Embryonic facial prominence (tissue), 1 donor: ENCODE results near the gene EXOC3L2.
A peak's percentile ranks its signal among the peaks of the same experiment; 100 is the strongest.
"Not testable (repeated sequence)": the region's sequence is repeated elsewhere in the genome, so short reads cannot be mapped to it uniquely, and the experiment has no call there.

Experiments used
- DNase-seq: peaks from one replicate; pipeline ENCODE4 v3.0.0-alpha.2; 2016; ENCODE audit errors: extremely low spot score

The EXOC3L2 gene

DNA sequence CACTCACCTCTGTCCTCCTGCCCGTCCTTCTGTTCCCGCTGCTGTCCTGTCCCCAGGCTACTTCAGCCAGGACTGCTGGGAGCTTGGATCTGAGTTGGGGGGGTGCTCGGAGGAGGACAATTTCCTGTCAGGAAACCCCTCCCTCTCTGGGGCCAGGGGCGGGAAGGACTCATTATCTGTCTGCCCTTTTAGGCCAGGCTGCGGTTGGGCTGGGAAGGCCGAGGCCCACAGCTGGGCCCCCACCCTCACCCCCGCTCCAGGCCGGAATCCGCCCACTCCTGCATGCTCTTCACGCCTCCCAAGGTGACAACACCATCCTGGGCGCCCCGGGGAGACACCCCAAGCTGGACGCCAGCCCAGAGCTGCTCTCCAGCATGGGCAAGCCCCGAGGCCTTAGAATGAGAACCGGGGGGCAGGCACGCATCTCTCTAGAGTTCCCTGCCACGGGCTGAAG is at the start of gene EXOC3L2:
EXOC3L2 (minus strand) TSS at position 74 of the 454 bp plus-strand sequence. CDS start 6,362 bp downstream, outside the sequence.
- no peak for DNase-seq

DNA sequence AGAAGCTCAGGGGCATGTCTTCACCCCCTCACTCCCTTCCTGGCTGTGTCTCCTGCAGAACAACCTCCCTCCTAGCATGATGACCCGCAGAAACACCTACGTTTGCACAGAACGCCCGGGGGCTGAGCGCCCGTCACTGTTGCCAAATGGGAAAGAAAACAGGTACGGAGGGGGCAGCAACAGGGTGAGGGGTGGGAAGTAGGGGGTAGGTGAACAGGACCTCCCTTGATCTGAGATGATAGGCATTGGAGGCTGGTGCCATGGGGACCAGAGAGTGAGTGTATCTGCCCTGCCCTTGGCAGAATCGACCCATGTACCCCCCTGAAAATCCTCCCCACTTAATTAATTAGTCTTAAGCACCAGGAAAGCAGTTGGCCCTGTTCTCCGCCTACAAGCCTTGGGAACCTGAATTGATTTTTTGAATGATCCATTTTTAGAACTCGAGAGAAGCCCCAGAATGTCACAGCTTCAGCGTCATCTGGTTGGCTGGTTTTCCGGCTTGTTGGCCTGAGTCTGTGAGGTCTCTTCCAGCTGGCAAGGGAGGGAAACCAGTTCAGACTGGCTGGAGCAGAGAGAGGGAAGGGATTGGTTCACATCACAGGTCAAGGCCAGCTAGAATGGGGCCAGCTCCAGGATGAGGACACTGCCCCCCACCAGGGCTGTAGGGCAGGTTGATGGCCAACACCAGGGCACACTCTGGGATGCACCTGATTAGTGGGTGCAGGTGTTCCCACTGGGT is 49.3 kb upstream of the EXOC3L2 start:
- DNase-seq, result no peak

DNA sequence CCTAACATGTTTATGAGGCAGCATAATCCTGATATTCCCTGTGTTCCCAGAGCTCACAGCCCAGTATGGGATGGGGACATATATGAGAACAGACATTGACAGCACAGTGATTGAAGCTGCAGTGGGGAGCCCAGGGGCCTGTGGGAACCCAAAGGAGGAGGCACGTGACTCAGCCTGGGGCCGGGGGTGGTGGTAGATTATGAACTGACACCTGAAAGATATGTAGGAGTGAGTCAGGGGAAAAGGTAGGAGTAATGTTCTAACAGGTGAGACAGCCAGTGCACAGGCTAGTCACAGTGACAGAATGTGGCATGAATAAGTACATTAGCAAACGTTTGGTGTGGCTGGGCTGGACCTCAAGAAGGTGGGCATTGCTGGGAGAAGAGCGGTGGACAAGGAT is 48.5 kb upstream of the EXOC3L2 start:
- DNase-seq, result no peak

DNA sequence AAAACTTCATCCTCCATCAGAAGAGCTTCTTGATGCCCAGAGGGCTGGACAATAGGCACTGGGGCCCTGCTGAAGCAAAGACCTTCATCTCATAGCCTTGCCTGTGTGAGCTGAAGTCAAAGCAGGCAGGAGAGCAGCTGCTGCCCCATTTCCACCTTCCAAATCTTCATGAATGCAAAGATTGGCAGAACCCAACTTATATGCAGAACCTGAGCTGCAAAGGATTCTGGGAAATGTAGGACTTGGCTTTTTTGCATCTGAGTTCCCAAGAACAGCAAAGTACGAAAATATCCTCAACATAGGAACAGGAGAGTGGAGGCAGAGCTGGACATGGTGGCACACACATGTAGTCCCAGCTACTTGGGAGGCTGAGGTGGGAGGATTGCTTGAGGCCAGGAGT is 46.6 kb upstream of the EXOC3L2 start:
- no peak for DNase-seq

DNA sequence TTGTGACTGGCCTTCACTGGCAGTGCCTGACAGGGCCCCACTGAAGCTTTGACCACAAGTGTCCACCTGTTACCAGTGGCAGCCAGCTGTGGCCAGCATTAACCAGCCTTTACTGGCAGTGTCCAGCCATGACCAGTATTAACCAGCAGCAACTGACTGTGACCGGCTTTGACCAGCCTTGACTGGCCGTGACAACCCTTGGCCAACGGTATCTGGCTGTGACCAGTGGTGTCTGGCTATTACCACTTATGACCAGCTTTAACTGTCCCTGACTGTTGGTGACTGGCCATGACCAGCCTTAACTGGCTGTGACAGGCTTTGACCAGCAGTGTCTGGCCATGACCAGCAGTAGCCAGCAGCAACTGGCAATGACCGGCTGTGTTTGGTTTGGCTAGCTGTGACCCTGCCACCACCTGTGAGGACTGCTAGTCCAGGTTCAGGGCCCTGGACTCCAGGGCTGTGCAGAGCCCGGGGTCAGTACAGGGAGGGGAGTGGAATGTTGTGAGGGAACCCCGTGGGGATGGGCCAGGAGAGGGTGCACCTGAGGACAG is 45.2 kb upstream of the EXOC3L2 start:
- DNase-seq, result no peak

DNA sequence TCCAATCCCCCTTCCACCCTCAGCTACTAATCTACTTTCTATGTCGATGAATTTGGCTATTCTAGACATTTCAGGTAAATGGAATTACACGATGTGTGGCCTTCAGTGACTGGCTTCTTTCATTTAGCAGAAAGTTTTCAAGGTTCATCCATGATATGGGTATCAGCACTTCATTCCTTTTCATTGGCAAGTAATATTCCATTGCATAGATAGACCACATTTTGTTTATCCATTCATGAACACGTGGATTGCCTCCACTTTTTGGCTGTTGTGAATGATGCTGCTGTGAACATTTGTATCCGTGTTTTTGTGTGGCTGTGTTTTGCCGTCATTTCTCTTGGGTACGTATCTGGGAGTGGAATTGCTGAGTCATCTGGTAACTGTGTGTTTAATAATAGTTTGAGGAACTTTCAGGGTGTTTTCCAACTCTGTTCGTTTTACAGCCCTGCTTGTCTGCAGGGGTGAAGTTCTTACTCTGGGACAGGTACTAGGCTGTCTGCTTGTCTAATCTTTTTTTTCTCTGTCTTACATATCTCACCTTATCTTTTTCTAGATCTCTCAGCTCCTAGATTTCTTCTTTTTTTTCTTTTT is 38.3 kb upstream of the EXOC3L2 start:
- no peak for DNase-seq

DNA sequence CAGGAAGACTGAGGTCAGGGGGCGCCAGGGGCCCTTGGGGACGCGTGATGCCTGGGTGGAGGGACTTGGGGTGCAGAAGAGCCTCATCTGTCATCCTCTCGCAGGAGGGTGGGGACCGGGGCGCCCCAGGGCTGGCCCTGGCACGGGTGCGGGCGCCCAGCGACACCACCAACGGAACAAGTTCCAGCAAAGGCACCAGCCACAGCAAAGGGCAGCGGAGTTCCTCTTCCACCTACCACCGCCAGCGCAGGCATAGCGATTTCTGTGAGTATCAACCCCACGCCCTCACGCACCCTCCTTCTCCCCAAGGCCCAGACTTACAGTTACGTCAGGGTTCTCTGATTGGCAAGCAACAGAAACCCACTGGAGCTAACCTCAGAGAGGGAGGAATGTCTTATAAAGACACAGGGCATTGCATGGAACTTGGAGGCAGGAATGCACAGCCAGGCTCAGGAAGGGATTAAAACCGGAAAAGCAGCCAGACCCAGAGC is 35.3 kb upstream of the EXOC3L2 start:
- DNase-seq, result no peak

DNA sequence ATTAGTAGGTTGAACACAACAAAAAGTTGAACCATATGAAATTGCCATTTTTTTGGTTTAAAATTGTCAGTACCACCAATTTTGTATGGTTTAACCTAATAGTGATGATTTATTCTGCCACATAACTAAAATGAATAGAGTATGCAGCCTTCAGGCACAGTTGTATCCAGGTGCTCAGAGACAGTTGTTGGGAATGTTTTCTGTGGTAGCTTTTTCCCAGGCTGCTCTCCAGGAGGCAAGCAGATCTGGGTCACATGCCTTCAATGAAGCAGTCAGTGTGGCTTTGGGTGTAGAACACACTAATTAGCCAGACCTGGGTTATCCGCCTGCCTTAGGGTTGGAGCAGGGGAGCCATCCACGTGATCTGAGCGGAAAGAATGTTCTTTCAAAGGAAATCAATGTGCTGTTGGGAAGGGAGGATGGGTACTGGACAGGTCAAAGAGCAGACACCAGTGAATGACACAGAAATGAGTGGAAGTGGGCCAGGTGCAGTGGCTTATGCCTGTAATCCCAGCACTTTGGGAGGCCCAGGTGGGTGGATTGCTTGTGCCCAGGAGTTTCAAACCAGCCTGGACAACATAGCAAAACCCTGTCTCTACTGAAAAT is 34.5 kb upstream of the EXOC3L2 start:
- DNase-seq, result no peak

DNA sequence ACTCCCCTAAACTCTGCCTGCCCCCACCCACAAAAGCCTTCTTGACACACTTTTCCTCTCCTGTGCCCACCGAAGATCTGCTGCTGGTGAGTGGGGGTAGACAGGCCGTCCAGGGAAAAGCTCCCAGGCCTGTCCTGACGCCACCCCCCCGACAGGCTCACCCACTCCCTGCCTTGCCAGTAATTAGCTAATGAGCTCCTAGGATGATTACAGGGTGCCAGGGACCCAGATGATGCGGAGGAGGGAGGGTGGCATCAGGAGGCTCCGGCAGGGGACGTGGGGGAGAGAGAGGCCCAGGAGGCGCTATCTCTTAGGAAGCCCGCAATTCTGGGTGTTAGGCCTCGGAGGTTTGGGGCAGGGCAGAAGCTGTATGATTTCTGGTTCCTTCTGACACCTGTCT is 32.9 kb upstream of the EXOC3L2 start:
- no peak for DNase-seq

DNA sequence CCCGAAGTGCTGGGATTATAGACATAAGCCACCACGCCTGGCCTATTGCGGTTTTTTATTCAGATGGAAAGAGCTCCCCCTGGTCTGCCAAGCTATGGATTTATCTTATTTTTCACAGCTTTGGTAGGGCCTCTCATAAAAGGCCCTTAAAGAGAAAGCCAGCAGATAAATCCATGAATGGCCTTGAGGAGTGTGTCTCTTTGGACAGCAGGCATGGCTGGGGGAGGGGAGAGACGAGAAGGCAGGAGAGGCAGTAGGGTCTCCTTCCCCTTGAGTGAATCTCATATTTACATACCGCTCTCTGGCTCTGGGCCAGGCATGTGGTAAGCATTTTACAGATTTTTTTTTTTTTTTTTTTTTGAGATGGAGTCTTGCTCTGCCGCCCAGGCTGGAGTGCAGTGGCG is 31.1 kb upstream of the EXOC3L2 start:
- DNase-seq, result peak; percentile 61

DNA sequence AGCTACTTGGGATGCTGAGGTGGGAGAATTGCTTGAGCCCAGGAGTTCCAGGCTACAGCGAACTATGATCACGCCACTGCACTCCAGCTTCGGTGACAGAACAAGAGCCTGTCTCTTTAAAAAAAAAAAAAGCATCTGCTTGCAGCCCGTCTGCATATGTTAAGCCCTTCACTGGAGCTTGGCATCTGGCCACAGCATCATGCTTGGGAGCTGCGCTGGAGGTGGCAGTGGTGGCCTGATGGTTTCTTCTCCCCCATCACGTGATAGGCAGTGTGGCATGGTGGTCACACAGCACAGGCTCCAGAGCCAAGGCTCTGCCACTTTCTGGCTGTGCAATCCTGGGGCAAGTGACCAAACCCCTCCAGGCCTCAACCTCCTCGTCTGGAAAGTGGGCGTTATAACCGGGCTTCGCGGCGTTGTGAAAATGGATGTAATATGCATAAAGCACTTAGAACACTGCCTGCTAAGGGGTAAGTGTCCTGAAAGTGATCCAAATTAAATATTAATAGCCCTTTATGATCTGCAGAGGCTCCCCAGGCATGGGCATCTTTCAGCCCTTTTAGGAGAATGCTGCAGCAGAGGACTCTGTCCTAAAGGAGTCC is 30.3 kb upstream of the EXOC3L2 start:
- no peak for DNase-seq

DNA sequence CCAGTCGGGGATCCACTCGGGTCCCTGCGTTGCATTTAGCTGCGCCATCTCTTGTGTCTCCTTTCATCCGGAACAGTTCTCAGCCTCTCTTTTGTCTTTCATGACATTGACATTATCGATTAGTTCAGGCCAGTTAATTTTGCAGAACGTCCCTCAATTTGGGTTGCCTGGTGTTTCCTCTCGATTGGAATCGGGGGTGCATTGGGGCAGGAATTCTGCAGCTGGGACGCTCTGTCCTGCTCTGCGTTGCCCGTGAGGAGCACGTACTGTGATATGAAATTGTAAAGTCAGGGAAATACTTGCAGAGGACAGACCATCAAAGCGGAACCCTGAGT is 28.3 kb upstream of the EXOC3L2 start:
- no peak for DNase-seq

DNA sequence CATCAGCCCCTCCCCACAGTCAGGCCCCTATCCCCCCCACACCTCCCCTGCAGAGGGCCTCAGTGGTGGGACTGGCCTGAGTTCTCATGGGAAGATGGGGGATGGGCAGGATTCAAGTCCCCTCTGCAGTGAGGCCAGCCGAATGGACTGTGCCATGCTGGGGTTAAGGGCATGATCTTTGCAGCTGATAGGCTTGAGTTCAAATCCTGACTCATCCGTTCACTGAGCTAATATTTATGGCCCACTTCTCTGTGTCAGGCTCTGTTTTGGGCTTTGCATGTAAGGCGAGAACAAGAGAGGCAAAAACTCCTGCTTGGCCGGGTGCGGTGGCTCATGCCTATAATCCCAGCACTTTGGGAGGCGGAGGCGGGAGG is 26.5 kb upstream of the EXOC3L2 start:
- DNase-seq, result no peak

DNA sequence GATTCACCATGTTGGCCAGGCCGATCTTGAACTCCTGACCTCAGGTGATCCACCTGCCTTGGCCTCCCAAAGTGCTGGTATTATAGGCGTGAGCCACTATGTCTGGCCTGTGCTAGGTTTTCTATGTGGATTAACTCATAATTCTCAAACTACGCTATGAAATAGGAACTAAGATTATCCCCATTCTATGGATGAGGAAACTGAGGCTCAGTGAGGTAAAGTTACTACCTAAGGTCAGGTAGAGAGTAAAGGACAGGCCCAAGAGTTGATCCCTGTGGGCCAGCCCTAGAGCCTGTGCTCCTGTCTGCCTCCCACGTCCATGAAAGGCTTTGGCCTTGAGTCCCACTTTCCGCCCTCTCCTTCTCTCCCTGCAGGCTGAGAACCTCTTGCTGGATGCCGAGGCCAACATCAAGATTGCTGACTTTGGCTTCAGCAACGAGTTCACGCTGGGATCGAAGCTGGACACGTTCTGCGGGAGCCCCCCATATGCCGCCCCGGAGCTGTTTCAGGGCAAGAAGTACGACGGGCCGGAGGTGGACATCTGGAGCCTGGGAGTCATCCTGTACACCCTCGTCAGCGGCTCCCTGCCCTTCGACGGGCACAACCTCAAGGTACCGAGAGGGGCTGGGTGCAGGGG is 26.0 kb upstream of the EXOC3L2 start:
- no peak for DNase-seq

DNA sequence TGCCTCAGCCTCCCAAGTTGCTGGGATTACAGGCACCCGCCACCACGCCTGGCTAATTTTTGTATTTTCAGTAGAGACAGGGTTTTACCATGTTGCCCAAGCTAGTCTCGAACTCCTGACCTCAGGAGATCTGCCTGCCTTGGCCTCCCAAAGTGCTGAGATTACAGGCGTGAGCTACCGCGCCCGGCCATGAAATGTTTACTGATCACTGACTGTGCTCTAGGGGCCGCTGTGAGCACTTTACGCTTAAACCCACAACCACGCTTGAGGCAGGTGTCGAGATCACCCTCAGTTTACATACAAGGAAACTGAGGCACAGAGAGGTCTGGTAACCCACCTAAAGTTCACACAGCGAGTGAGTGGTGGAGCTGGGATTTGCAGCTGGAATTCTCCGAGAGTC is 24.7 kb upstream of the EXOC3L2 start:
- not testable (repeated sequence) for DNase-seq

DNA sequence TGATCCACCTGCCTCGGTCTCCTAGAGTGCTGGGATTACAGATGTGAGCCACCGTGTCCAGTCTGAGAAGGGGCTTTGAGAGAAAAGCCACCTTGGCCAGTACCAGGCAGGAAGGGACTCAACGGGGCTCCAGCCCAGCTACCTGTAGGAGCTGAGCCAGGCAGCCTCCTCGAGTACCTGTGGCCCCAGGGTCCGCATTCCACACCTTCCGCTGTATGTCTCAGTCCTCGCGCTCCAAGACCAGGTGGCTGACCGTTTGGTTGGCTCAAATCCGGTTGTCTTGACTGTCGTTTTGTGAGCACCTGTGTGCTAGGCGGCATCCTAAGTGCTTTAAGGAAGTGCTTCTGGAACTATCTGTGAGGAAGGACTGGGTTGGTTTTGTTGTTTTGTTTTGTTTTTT is 22.1 kb upstream of the EXOC3L2 start:
- DNase-seq, result no peak

DNA sequence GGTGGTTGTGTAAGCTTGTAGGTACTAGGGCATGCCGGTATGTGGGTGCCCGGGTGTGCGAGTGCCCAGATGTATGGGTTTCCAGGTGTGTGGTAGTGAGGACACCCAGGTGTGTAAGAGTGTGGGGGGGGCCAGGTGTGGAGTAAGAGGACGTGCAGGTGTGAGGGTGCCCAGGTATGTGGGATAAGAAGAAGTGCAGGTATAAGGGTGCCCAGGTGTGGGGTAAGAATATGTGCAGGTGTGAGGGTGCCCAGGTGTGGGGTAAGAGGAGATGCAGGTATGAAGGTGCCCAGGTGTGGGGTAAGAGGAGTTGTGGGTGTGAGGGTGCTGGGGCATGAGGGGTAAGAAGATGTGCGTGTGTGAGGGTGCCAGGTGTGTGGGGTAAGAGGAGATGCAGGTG is 20.2 kb upstream of the EXOC3L2 start:
- DNase-seq, result no peak

DNA sequence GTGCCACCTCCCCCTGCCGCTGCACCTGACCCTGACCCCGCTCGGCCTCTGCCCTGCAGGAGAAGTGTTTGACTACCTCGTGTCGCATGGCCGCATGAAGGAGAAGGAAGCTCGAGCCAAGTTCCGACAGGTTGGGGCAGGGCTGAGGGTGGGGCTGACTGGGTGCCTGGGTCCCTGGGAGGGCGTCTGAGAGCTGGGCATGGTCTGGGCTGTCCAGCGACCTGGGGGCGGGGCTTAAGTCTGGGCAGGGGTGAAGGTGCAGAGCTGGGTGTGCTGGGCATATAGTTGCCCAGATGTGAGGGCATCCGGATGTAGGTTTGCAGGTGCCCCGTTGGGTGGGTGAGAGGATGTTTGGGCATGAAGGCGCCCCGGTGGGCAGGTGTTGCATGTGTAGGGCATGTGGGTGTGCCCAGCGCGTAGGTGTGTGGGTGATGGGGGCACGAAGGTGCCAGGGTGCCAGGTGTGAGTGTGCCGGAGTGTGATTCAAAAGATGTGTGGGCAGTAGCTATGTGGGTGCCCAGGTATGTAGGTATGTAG is 19.6 kb upstream of the EXOC3L2 start:
- DNase-seq, result no peak

DNA sequence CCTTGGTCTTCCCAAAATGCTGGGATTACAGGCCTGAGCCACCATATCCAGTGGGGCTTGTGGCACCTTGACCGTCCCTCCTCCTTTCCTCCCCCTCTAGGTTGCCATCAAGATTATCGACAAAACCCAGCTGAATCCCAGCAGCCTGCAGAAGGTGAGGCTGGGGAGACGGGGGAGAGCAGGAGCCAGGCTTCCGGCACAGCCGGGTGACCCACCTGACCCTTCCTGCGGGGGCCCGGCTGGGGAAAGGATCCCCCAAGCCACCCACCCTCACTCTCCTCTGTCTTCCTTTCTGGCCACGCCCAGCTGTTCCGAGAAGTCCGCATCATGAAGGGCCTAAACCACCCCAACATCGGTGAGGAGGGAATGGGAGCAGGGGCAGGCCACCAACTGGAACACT is 17.8 kb upstream of the EXOC3L2 start:
- no peak for DNase-seq

DNA sequence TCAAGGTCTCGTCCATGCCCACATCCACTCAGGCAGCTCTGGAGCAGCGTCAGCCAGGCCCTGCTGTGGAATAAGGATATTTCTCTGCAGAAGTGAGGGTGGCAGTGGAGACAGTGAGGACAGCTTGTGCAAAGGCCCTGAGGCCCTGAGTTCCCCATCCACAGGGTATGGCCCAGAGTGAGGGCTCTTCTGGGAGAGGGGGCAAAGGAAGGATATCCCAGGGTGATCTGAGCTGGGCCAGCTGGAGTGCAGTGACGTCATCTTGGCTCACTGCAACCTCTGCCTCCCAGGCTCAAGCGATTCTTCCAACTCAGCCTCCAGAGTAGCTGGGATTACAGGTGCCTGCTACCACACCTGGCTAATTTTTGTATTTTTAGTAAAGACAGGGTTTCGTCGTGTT is 17.4 kb upstream of the EXOC3L2 start:
- no peak for DNase-seq

DNA sequence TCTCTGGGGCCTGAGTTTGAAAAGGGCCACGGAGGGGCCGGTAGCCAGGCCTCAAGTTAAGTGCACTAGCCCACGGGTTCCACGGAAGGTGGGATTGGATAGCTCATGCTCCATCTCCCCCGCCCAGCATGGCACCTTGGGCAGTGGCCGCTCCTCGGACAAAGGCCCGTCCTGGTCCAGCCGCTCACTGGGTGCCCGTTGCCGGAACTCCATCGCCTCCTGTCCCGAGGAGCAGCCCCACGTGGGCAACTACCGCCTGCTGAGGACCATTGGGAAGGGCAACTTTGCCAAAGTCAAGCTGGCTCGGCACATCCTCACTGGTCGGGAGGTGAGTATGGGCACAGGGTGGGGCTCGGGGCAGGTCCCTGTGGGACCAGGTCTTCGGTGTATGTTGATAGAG is 13.7 kb upstream of the EXOC3L2 start:
- DNase-seq, result no peak

DNA sequence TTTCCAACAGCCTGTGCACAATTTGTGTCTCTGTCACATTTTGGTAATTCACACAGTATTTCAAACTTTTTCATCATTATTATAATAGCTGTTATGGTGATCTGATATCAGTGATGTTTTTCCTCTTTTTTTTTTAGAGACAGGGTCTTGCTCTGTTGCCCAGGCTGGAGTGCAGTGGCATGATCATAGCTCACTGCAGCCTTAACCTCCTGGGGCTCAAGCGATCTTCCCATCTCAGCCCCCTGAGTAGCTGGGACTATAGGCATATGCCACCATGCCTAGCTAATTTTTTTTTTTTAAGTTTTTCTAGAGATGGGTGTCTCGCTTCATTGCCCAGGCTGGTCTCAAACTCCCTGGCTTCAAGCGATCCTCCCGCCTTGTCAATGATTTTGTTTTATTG is 11.6 kb upstream of the EXOC3L2 start:
- DNase-seq, result no peak
